NOMO-1 (cell line): ENCODE data around the gene WEE2.
"Not testable (repeated sequence)": the region's sequence is repeated elsewhere in the genome, so short reads cannot be mapped to it uniquely, and the experiment has no call there.

Source experiments
- DNase-seq, 2 experiments: peaks; one replicate each; lab custom pipeline; 2025; ENCODE audit not compliant: unreplicated experiment in 2 of 2; lab: John Stamatoyannopoulos, UW

The WEE2 gene

GRCh38 chr7:141763797-141764196 lies 55.6 kb downstream of the WEE2 start, which contains the start of gene TAS2R3:
Gene TAS2R3, plus strand, starts transcription at chr7:141764097. Its CDS starts 62 bp downstream, at chr7:141764159.
- DNase-seq, result no peak

GRCh38 chr7:141770083-141770583 lies 62.0 kb downstream of the WEE2 start:
- not testable (repeated sequence) for DNase-seq

- no peak for DNase-seq
Measured at GRCh38 chr7:141776374-141776773, 68.2 kb downstream of the WEE2 start, which contains the start of gene TAS2R4. Gene TAS2R4, plus strand, starts transcription at chr7:141776674. Its CDS starts 1,815 bp downstream, at chr7:141778489.
